ENCODE data around the gene C5orf34. TPM values are rescaled to one million over a fixed set of nuclear protein-coding genes. Genes with fewer than 3 reads are reported as not detected.

Gene C5orf34
- total RNA-seq, 1 experiment from 2014 or later, result 17.0 TPM

- ChIA-PET POLR2A (ENCODE audit: low non-redundant PET) (interaction anchor here (0.5 kb wide), 1 partner anchor 29 kb away, joined by 3 read pairs; the partner anchor contains the start of gene C5orf34), CTCF (no interaction called here)
- Histone ChIP-seq H3K36me3 (ENCODE audit: insufficient read depth, low read length, poor library complexity, severe bottlenecking) (peaks cover 26% of the 10 kb centered on the region), H3K9me3 (ENCODE audit: low read depth, low read length, poor library complexity, severe bottlenecking) (no peaks in the 10 kb centered on the region), H3K4me3 (ENCODE audit: low read depth, low read length, poor library complexity, severe bottlenecking) (no peak overlapping the region), H3K4me1 (ENCODE audit: insufficient read depth, low read length, poor library complexity, severe bottlenecking) (peaks cover 13% of the 10 kb centered on the region), H3K27me3 (replicated peaks; ENCODE audit: insufficient read depth, low read depth, low read length, poor library complexity) (no peaks in the 10 kb centered on the region), H3K27ac (ENCODE audit: low read depth, low read length, poor library complexity, severe bottlenecking) (no peak overlapping the region)
- no peak for TF ChIP-seq EZH2 (IDR thresholded peaks at IDR 0.05; ENCODE audit: borderline replicate concordance, low read depth, low read length, poor library complexity, severe bottlenecking)
- DNase-seq (ENCODE audit: low spot score), result no peak
- intact Hi-C loops (cut with micrococcal nuclease; ENCODE audit: unreplicated experiment), result no loop called here
- no TSS peak for BruUV-seq (replicated peaks)
These were observed 28.6 kb downstream of the C5orf34 start for GRCh38 chr5:43486353-43486752.

DNA sequence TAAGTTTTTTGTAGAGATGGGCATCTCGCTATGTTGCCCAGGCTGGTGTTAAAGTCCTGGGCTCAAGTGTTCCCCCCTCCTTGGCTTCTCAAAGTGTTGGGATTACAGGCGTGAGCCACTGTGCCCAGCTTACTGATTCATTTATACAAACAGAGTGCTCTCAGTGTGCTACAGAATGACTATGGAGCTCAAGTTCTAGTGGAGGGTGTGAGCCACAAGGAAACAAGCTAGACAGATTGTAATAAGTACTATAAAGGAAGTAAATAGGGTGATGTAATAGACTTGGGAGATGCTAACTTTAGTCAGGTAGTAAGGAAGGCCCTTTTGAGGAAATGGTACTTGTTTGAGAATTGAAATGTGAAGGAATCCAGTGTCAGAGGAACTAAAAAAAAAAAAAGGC, 29.5 kb downstream of the C5orf34 start:
- no peak for DNase-seq (ENCODE audit: low spot score)
- no TSS peak for BruUV-seq (replicated peaks)
- TF ChIP-seq CTCF (conservative IDR thresholded peaks at IDR 0.05; ENCODE audit: low read depth, low read length) (no peak), EZH2 (IDR thresholded peaks at IDR 0.05; ENCODE audit: borderline replicate concordance, low read depth, low read length, poor library complexity, severe bottlenecking) (no peak)
- Histone ChIP-seq H3K4me3 (ENCODE audit: low read depth, low read length, poor library complexity, severe bottlenecking) (no peak overlapping the region), H3K36me3 (ENCODE audit: insufficient read depth, low read length, poor library complexity, severe bottlenecking) (peaks cover 20% of the 10 kb centered on the region), H3K9me3 (ENCODE audit: low read depth, low read length, poor library complexity, severe bottlenecking) (no peaks in the 10 kb centered on the region), H3K27me3 (replicated peaks; ENCODE audit: insufficient read depth, low read depth, low read length, poor library complexity) (no peaks in the 10 kb centered on the region), H3K27ac (ENCODE audit: low read depth, low read length, poor library complexity, severe bottlenecking) (no peak overlapping the region), H3K4me1 (ENCODE audit: insufficient read depth, low read length, poor library complexity, severe bottlenecking) (peaks cover 13% of the 10 kb centered on the region)
- intact Hi-C loops (cut with micrococcal nuclease; ENCODE audit: unreplicated experiment), result no loop called here
- POLR2A ChIA-PET (ENCODE audit: low non-redundant PET), result no interaction called here
- CTCF ChIA-PET, result no interaction called here

DNA sequence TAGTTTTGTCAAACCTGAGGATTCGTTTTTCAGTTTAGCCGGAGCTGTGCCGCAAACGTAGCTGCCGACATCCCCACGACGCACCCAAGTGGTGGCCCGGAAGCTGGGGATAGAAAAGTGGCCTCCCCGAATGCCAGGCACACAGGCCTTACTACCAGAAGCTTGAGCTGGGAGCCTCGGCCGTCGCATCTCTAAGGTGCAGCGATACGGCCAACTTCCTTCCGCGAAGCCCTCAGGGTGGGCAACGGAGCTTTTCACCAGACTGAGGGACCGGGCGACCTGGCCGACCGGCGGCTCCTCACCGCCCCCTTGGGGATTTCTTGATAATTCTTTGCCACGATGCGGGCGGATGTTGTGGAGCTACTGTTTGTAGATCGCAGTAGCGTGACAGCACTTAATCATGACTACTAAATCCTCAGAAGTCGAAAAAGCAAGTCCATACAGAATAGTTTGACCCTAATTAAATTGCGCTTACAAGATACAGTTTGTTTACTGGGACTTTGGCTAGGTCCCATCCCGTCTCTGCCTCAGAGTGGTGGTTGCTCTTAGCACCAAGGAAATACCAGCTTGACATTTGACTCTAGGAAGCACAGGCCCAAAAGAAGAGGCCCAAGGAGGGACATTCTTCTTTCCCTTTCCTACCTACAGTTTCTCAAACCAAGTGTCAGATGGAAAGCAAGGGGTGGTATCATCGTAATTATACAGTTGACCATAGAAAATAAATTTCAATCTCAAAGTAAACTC, 30.7 kb downstream of the C5orf34 start:
- H3K9me3 ChIP-seq (ENCODE audit: low read depth, low read length, poor library complexity, severe bottlenecking), result no peaks in the 10 kb centered on the region
- H3K27ac ChIP-seq (ENCODE audit: low read depth, low read length, poor library complexity, severe bottlenecking), result peak overlapping the region; percentile 94
- ChIA-PET CTCF (interaction anchor here (0.6 to 1.3 kb wide), 5 partner anchors 83 to 1294 kb away, joined by 3 to 7 read pairs (median 4); no protein-coding TSS in a partner anchor), POLR2A (ENCODE audit: low non-redundant PET) (interaction anchor here (0.5 to 0.9 kb wide), 2 partner anchors 30 to 173 kb away, joined by 3 to 9 read pairs; partner anchors contain the start of gene C5orf34)
- peak overlapping the region; percentile 83 for H3K4me3 ChIP-seq (ENCODE audit: low read depth, low read length, poor library complexity, severe bottlenecking)
- TF ChIP-seq EZH2 (IDR thresholded peaks at IDR 0.05; ENCODE audit: borderline replicate concordance, low read depth, low read length, poor library complexity, severe bottlenecking) (no peak), CTCF (conservative IDR thresholded peaks at IDR 0.05; ENCODE audit: low read depth, low read length) (peak; percentile 80)
- H3K27me3 ChIP-seq (replicated peaks; ENCODE audit: insufficient read depth, low read depth, low read length, poor library complexity), result no peaks in the 10 kb centered on the region
- peaks cover 9% of the 10 kb centered on the region for H3K36me3 ChIP-seq (ENCODE audit: insufficient read depth, low read length, poor library complexity, severe bottlenecking)
- H3K4me1 ChIP-seq (ENCODE audit: insufficient read depth, low read length, poor library complexity, severe bottlenecking), result peaks cover 13% of the 10 kb centered on the region
- intact Hi-C loops (cut with micrococcal nuclease; ENCODE audit: unreplicated experiment), result loop anchor here (5.0 kb wide), 2 partner anchors 87 to 177 kb away; no protein-coding TSS in a partner anchor
- BruUV-seq (replicated peaks), result TSS peak; percentile 89
- DNase-seq (ENCODE audit: low spot score), result peak; percentile 90
